Endodermal cell (in vitro differentiated cells): Measurements from ENCODE around the gene SULT2A1. TPM values are rescaled to one million over a fixed set of nuclear protein-coding genes. Genes with fewer than 3 reads are reported as not detected.
"Not testable (repeated sequence)": the region's sequence is repeated elsewhere in the genome, so short reads cannot be mapped to it uniquely, and the experiment has no call there.

Source experiments
- DNase-seq: peaks from one replicate; pipeline ENCODE4 v3.0.0-alpha.2; 2017
- H3K27ac ChIP-seq: 2 replicates; pipeline ENCODE4 v1.5.1; 2013; ENCODE audit warnings: mild to moderate bottlenecking, low read depth, low read length, moderate library complexity
- H3K27me3 ChIP-seq: 2 replicates; pipeline ENCODE4 v1.6.1; 2013; ENCODE audit warnings: mild to moderate bottlenecking, low read length, moderate library complexity; ENCODE audit not compliant: insufficient read depth, control insufficient read depth, poor library complexity, severe bottlenecking
- H3K36me3 ChIP-seq: 2 replicates; pipeline ENCODE4 v1.7.0; 2013; ENCODE audit warnings: mild to moderate bottlenecking, low read length, moderate library complexity; ENCODE audit not compliant: control insufficient read depth, insufficient read depth
- H3K4me1 ChIP-seq: one replicate; pipeline ENCODE4 v1.7.0; 2013; ENCODE audit warnings: low read length; ENCODE audit not compliant: control insufficient read depth, insufficient read depth
- H3K4me3 ChIP-seq: 2 replicates; pipeline ENCODE4 v1.5.1; 2013; ENCODE audit warnings: mild to moderate bottlenecking, low read length, moderate library complexity
- H3K9ac ChIP-seq: 2 replicates; pipeline ENCODE4 v1.6.1; 2013; ENCODE audit warnings: mild to moderate bottlenecking, low read length, moderate library complexity; ENCODE audit not compliant: poor library complexity, severe bottlenecking; ENCODE audit errors: extremely low read depth
- H3K9me3 ChIP-seq: 2 replicates; pipeline ENCODE4 v1.6.1; 2013; ENCODE audit warnings: mild to moderate bottlenecking, low read length, moderate library complexity; ENCODE audit not compliant: control insufficient read depth
- H3K27ac Mint-ChIP-seq: 2 replicates; pipeline ENCODE4 v1.8.0; 2020; ENCODE audit warnings: mixed read lengths
- H3K27me3 Mint-ChIP-seq: 2 replicates; pipeline ENCODE4 v1.8.0; 2021; ENCODE audit warnings: mild to moderate bottlenecking, mixed read lengths; ENCODE audit not compliant: insufficient read depth
- H3K36me3 Mint-ChIP-seq: 2 replicates; pipeline ENCODE4 v1.8.0; 2020; ENCODE audit warnings: low read depth, mixed read lengths
- H3K4me1 Mint-ChIP-seq: 2 replicates; pipeline ENCODE4 v1.8.0; 2020; ENCODE audit warnings: mixed read lengths
- H3K4me3 Mint-ChIP-seq: 2 replicates; pipeline ENCODE4 v1.8.0; 2020; ENCODE audit warnings: mild to moderate bottlenecking, moderate library complexity, mixed read lengths
- H3K9me3 Mint-ChIP-seq: 2 replicates; pipeline ENCODE4 v1.8.0; 2020; ENCODE audit warnings: mild to moderate bottlenecking, mixed read lengths
- WGBS, 2 experiments: methylation state at CpG; one replicate each; pipeline versions ENCODE4 v1.1.5 to v1.1.7; 2013; ENCODE audit warnings: missing lambda C conversion rate in 2 of 2, mixed read lengths in 1 of 2; ENCODE audit not compliant: insufficient coverage in 1 of 2, insufficient read length in 1 of 2; 5-methylcytosine and 5-hydroxymethylcytosine counted together
- long read RNA-seq, 4 experiments: library from polyadenylated mRNA in 2 of 4; library from RNA in 1 of 4; library from capped mRNA in 1 of 4; stranded (forward) in 3 of 4; unstranded in 1 of 4; transcript quantifications; one replicate each; pipeline ENCODE4 v2.0.0, GENCODE V29; 2020 to 2021; ENCODE audit warnings: inconsistent platforms in 1 of 4
- polyA plus RNA-seq, 2 experiments: library from polyadenylated mRNA; stranded (reverse); fragments of 50-300 nt; gene quantifications; one replicate each; pipeline ENCODE4 v1.2.3, GENCODE V29; 2013
- total RNA-seq, 2 donors: library from RNA; stranded (reverse); fragmentation: NEBNext Ultra II Directional in 1 of 2; extraction: Animal tissue kit (Norgen Biotek cat#: 25700) in 1 of 2; gene quantifications; 2 replicates in 1 of 2; 3 replicates in 1 of 2; pipeline ENCODE4 v1.2.1, GENCODE V29; 2021
- TF ChIP-seq, protein P1 (sequence below): fragments of 200-600 bp; sonication (generic); conservative IDR thresholded peaks from 2 replicates; pipeline ENCODE4 v1.5.0; 2021; ENCODE audit warnings: antibody characterized with exemption, mild to moderate bottlenecking

Gene SULT2A1, protein sequence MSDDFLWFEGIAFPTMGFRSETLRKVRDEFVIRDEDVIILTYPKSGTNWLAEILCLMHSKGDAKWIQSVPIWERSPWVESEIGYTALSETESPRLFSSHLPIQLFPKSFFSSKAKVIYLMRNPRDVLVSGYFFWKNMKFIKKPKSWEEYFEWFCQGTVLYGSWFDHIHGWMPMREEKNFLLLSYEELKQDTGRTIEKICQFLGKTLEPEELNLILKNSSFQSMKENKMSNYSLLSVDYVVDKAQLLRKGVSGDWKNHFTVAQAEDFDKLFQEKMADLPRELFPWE
- total RNA-seq = under 1 TPM in 1 of 2 donors, not detected in 1; 0.18 TPM
- not detected for polyA plus RNA-seq (2013, experiment 1 of 2)
- not detected for polyA plus RNA-seq (2013, experiment 2 of 2)
- long read RNA-seq, experiment 1 = 0 reads
- long read RNA-seq, experiment 2 = 0 reads
- long read RNA-seq, experiment 3 = 0 reads
- long read RNA-seq, experiment 4 = 0 reads

DNA sequence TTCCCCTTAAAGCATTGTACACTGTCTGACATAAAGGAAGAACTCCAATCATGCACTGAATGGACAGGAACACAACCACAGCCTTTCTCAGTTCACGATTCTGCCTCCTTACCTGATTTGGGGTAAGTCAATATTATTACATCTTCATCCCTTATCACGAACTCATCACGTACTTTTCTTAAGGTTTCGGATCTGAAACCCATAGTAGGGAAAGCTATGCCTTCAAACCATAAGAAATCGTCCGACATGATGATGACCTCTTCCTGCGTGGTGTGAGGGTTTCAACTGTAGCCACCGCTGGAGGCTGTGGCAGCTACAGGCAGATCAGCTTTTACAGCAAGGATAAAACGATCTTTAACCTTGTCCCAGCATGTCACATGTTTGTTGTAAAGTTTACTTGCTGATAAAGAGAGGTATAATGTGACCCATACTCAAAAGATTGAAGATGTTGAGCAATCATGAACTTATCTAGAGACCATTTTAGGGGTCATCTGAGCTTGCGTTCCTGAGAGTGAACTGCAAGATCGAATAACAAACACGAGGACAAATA, at the start of gene SULT2A1:
TSS of gene SULT2A1 (minus strand) at position 306 of the 550 bp plus-strand sequence. CDS start at position 248, 58 bp downstream.
- Histone ChIP-seq H3K27me3 (no peaks in the 10 kb centered on the region), H3K4me3 (peak within 1 kb of the TSS; percentile 28), H3K4me1 (no peaks in the 10 kb centered on the region), H3K27ac (no peak within 1 kb of the TSS), H3K9me3 (no peaks in the 10 kb centered on the region), H3K9ac (no peak within 1 kb of the TSS), H3K36me3 (no peaks in the 10 kb centered on the region)
- Mint-ChIP-seq H3K4me1 (peaks cover 23% of the 10 kb centered on the region), H3K27ac (no peak within 1 kb of the TSS), H3K36me3 (no peaks in the 10 kb centered on the region), H3K9me3 (no peaks in the 10 kb centered on the region), H3K4me3 (no peak within 1 kb of the TSS), H3K27me3 (no peaks in the 10 kb centered on the region)
- no peak for DNase-seq
- WGBS, 2 experiments = 81 to 84% methylated on average over 10 to 12 of the region's 12 CpGs
- TF ChIP-seq, protein P1, sequence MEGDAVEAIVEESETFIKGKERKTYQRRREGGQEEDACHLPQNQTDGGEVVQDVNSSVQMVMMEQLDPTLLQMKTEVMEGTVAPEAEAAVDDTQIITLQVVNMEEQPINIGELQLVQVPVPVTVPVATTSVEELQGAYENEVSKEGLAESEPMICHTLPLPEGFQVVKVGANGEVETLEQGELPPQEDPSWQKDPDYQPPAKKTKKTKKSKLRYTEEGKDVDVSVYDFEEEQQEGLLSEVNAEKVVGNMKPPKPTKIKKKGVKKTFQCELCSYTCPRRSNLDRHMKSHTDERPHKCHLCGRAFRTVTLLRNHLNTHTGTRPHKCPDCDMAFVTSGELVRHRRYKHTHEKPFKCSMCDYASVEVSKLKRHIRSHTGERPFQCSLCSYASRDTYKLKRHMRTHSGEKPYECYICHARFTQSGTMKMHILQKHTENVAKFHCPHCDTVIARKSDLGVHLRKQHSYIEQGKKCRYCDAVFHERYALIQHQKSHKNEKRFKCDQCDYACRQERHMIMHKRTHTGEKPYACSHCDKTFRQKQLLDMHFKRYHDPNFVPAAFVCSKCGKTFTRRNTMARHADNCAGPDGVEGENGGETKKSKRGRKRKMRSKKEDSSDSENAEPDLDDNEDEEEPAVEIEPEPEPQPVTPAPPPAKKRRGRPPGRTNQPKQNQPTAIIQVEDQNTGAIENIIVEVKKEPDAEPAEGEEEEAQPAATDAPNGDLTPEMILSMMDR = no peak

DNA sequence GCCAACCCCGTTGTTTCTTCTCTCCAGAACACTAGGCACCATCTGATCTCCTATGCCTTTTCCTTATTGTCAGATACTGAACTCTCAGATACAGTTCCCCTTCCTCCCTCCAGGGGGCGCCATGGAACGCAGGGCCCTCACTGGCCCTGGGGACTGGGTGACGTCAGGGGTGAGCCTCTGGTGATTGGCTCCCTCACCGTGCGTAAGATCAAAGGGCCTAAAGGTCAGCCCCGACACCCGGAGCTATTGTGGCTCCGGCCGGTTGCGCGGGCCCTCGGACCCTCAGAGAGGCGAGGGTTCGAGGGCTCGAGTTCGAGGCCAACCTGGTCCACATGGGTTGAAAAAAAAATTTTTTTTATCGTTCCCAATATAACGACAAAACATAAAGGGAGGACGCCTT, 42.5 kb upstream of the SULT2A1 start:
- not testable (repeated sequence) for H3K9me3 Mint-ChIP-seq, H3K27me3 Mint-ChIP-seq, H3K4me1 Mint-ChIP-seq, H3K27ac Mint-ChIP-seq, H3K4me1 ChIP-seq, H3K4me3 Mint-ChIP-seq, H3K27me3 ChIP-seq, H3K9ac ChIP-seq, H3K4me3 ChIP-seq, H3K9me3 ChIP-seq, H3K36me3 ChIP-seq, H3K27ac ChIP-seq, DNase-seq, H3K36me3 Mint-ChIP-seq
- TF ChIP-seq, protein P1 = peak; percentile 29
- no CpG with 5 or more reads among the region's 20 CpGs for WGBS, 2 experiments

DNA sequence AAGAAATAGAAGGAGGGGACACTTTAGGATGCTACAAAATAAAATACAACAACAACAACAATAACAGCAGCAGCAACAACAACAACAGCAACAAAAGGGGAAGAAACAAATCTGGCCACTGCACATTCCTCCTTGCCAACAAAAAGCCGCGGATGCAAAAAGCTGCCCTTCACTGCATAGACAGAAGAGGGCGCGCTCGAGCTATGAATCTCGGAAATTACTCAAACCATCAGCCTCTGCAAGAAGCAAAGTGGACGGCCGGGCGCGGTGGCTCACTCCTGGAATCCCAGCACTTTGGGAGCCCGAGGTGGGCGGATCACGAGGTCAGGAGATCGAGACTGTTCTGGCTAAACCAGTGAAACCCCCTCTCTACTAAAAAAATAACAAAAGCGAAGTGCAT, 34.0 kb upstream of the SULT2A1 start:
- not testable (repeated sequence) for H3K9me3 Mint-ChIP-seq, H3K4me1 Mint-ChIP-seq

DNA sequence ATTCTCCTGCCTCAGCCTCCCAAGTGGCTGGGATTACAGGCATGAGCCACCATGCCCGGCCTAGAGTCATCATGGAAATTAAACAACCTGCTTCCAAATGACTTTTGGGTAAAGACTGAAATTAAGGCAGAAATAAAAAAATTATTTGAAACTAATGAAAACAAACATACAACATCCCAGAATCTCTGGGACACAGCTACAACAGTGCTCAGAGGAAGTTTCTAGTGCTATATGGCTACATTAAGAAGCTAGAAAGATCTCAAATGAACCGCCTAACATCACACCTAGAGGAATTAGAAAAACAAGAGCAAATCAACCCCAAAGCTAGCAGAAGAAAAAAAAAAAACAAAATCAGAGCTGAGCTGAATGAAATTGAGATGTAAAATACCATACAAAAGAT, 24.1 kb upstream of the SULT2A1 start:
- not testable (repeated sequence) for H3K9me3 ChIP-seq, H3K9ac ChIP-seq, H3K27ac Mint-ChIP-seq, H3K4me3 Mint-ChIP-seq, H3K9me3 Mint-ChIP-seq, H3K4me3 ChIP-seq, H3K4me1 ChIP-seq, H3K27me3 Mint-ChIP-seq, H3K27ac ChIP-seq, H3K36me3 ChIP-seq, H3K27me3 ChIP-seq, DNase-seq, H3K36me3 Mint-ChIP-seq, H3K4me1 Mint-ChIP-seq
- WGBS, 2 experiments = no CpG with 5 or more reads among the region's 2 CpGs

More for the DNA sequence above, 34.0 kb upstream of the SULT2A1 start:
- WGBS, 2 experiments = 22% methylated on average over 6 of the region's 15 CpGs; no CpG with 5 or more reads in 1 of the 2 experiments
- H3K4me1 ChIP-seq, H3K27ac Mint-ChIP-seq, DNase-seq, H3K4me3 Mint-ChIP-seq, H3K9ac ChIP-seq, H3K27me3 Mint-ChIP-seq, H3K36me3 ChIP-seq, H3K36me3 Mint-ChIP-seq, H3K4me3 ChIP-seq, H3K27me3 ChIP-seq, H3K9me3 ChIP-seq, H3K27ac ChIP-seq: not testable (repeated sequence)
- TF ChIP-seq, protein P1 = peak; percentile 64
